HCT116 (cell line): Measurements from ENCODE around the gene LGMN. TPM values are rescaled to one million over a fixed set of nuclear protein-coding genes. Genes with fewer than 3 reads are reported as not detected.

Experiments
- ATAC-seq: fragments of 200-7000 bp; cut with Tn5 transposase; 2 replicates; pipeline ENCODE4 v1.9.1; 2020; ENCODE audit warnings: mild to moderate bottlenecking, moderate library complexity
- BruUV-seq: library from RNA; stranded (reverse); fragments of 400-500 nt; replicated peaks from 2 replicates; lab custom pipeline; 2021; lab: Mats Ljungman, UMichigan
- CTCF ChIA-PET: fragments of 300-600 bp; sonication (Branson Sonifier 250); formaldehyde crosslinking; loops from one replicate; lab custom pipeline; 2021; ENCODE audit warnings: antibody characterized with exemption; lab: Charles Lee
- POLR2A ChIA-PET: fragments of 300-600, 350-600 bp; sonication (Branson Sonifier 250); formaldehyde crosslinking; loops from one replicate; lab custom pipeline; 2021; ENCODE audit warnings: antibody characterized with exemption; lab: Charles Lee
- RAD21 ChIA-PET, 2 experiments: fragments of 300-600 bp; sonication (Branson Sonifier 250); formaldehyde crosslinking; loops; one replicate each; lab custom pipeline; 2023; ENCODE audit warnings: low total read pairs in 2 of 2; ENCODE audit not compliant: uncharacterized antibody in 2 of 2, unreplicated experiment in 2 of 2, low non-redundant PET in 1 of 2; lab: Charles Lee
- DNase-seq: peaks from one replicate; pipeline ENCODE4 v3.0.0-alpha.2; 2010; ENCODE audit warnings: low read depth, low spot score
- H2AFZ ChIP-seq: fragments of 200-600 bp; shearing (Covaris generic), sonication (generic); 2 replicates; pipeline ENCODE4 v1.6.1; 2017; ENCODE audit warnings: low read depth, mixed run types, mixed read lengths, antibody characterized with exemption, low read length; ENCODE audit not compliant: poor library complexity, severe bottlenecking
- H3K27ac ChIP-seq: 2 replicates; pipeline ENCODE4 v1.5.1; 2012; ENCODE audit warnings: low read depth, low read length
- H3K27me3 ChIP-seq: fragments of 200-600 bp; sonication (generic); 2 replicates; pipeline ENCODE4 v1.6.1; 2016; ENCODE audit warnings: mixed run types, low read length, mixed read lengths; ENCODE audit not compliant: insufficient read depth
- H3K36me3 ChIP-seq, 2 experiments: fragments of 200-500 bp in 1 of 2; fragments of 200-600 bp in 1 of 2; sonication (Bioruptor generic) in 1 of 2; sonication (generic) in 1 of 2; 2 replicates each; pipeline versions ENCODE4 v1.5.1 to v1.6.1; 2014 to 2016; ENCODE audit warnings: low read length in 2 of 2, inconsistent platforms in 1 of 2, mixed read lengths in 1 of 2, mixed run types in 1 of 2; ENCODE audit not compliant: insufficient read depth in 2 of 2, control insufficient read depth in 1 of 2
- H3K4me1 ChIP-seq, 2 experiments: fragments of 200-600 bp in 1 of 2; sonication (generic) in 1 of 2; 2 replicates each; pipeline versions ENCODE4 v1.5.1 to v1.6.1; 2012 to 2017; ENCODE audit warnings: low read length in 2 of 2, inconsistent platforms in 1 of 2, mild to moderate bottlenecking in 1 of 2, mixed read lengths in 1 of 2, mixed run types in 1 of 2, moderate library complexity in 1 of 2; ENCODE audit not compliant: insufficient read depth in 2 of 2, control insufficient read depth in 1 of 2
- H3K4me2 ChIP-seq: fragments of 200-600 bp; sonication (generic); 2 replicates; pipeline ENCODE4 v1.6.1; 2017; ENCODE audit warnings: mixed run types, low read length, mixed read lengths
- H3K4me3 ChIP-seq, 2 experiments: fragments of 200-600 bp in 1 of 2; sonication (generic) in 1 of 2; replicated peaks in 1 of 2; 2 replicates each; pipeline ENCODE4 v1.5.1; 2011 to 2016; ENCODE audit warnings: low read length in 2 of 2, control low read depth in 1 of 2, low read depth in 1 of 2, mild to moderate bottlenecking in 1 of 2, mixed read lengths in 1 of 2, mixed run types in 1 of 2
- H3K79me2 ChIP-seq: fragments of 200-600 bp; sonication (generic); 2 replicates; pipeline ENCODE4 v1.6.1; 2017; ENCODE audit warnings: mild to moderate bottlenecking, mixed run types, low read length, moderate library complexity, mixed read lengths; ENCODE audit not compliant: insufficient read depth
- H3K9ac ChIP-seq: fragments of 200-600 bp; sonication (generic); 2 replicates; pipeline ENCODE4 v1.6.1; 2016; ENCODE audit warnings: low read length, mixed read lengths
- H3K9me2 ChIP-seq: fragments of 200-600 bp; sonication (generic), shearing (Covaris generic); 2 replicates; pipeline ENCODE4 v1.6.1; 2017; ENCODE audit warnings: mixed run types, mild to moderate bottlenecking, moderate library complexity; ENCODE audit not compliant: insufficient read depth
- H3K9me3 ChIP-seq, 2 experiments: fragments of 200-500 bp in 1 of 2; fragments of 200-600 bp in 1 of 2; sonication (Bioruptor generic) in 1 of 2; sonication (generic) in 1 of 2; 2 replicates each; pipeline ENCODE4 v1.6.1; 2014 to 2017; ENCODE audit warnings: low read length in 2 of 2, mixed read lengths in 2 of 2, inconsistent platforms in 1 of 2, low read depth in 1 of 2, mild to moderate bottlenecking in 1 of 2, mixed run types in 1 of 2, moderate library complexity in 1 of 2; ENCODE audit not compliant: control insufficient read depth in 1 of 2, insufficient read depth in 1 of 2
- H4K20me1 ChIP-seq: fragments of 200-600 bp; sonication (generic), shearing (Covaris generic); 2 replicates; pipeline ENCODE4 v1.6.1; 2017; ENCODE audit warnings: mixed run types, mild to moderate bottlenecking, moderate library complexity; ENCODE audit not compliant: insufficient read depth
- CEBPB ChIP-seq: IDR thresholded peaks from 2 replicates; pipeline ENCODE4 v1.6.1; 2012; ENCODE audit warnings: low read depth
- CTCF ChIP-seq, 3 experiments: fragments of 200-600 bp in 1 of 3; sonication (generic) in 1 of 3; IDR thresholded peaks in 2 of 3; conservative IDR thresholded peaks in 1 of 3; 2 replicates each; pipeline ENCODE4 v1.5.1; 2012 to 2017; ENCODE audit warnings: low read depth in 2 of 3, low read length in 2 of 3, antibody characterized with exemption in 1 of 3, borderline replicate concordance in 1 of 3, control low read depth in 1 of 3, mild to moderate bottlenecking in 1 of 3, mixed read lengths in 1 of 3, mixed run types in 1 of 3, moderate library complexity in 1 of 3; ENCODE audit not compliant: insufficient read depth in 1 of 3
- FOSL1 ChIP-seq: IDR thresholded peaks from 2 replicates; pipeline ENCODE4 v1.6.1; 2012; ENCODE audit warnings: low read depth
- POLR2AphosphoS5 ChIP-seq: IDR thresholded peaks from 2 replicates; pipeline ENCODE4 v1.6.1; 2011; ENCODE audit warnings: mild to moderate bottlenecking, low read depth, low read length, moderate library complexity
- RAD21 ChIP-seq: IDR thresholded peaks from 2 replicates; pipeline ENCODE4 v1.6.1; 2012; ENCODE audit warnings: low read depth, mild to moderate bottlenecking
- YY1 ChIP-seq: IDR thresholded peaks from 2 replicates; pipeline ENCODE4 v1.6.1; 2011; ENCODE audit warnings: low read length, low read depth, moderate library complexity, mild to moderate bottlenecking; ENCODE audit not compliant: insufficient replicate concordance; ENCODE audit errors: extremely low read depth
- ZNF274 ChIP-seq: fragments of 200-500 bp; sonication (Bioruptor generic); IDR thresholded peaks from 2 replicates; pipeline ENCODE4 v1.6.1; 2014; ENCODE audit warnings: mild to moderate bottlenecking, low read depth, low read length, inconsistent platforms
- intact Hi-C: fragments of 100-400 bp; cut with micrococcal nuclease; formaldehyde crosslinking; loops from 2 replicates; pipeline ENCODE4 v1.10.0; 2022
- total RNA-seq: library from RNA; stranded (reverse); gene quantifications from one replicate; pipeline ENCODE4 v1.2.1, GENCODE V29; 2021; ENCODE audit not compliant: unreplicated experiment

The LGMN gene
- total RNA-seq, 1 experiment from 2014 or later = 44.9 TPM

GRCh38 chr14:92737619-92738188, 10.7 kb downstream of the LGMN start (continued):
- no peak for TF ChIP-seq CTCF (IDR thresholded peaks at IDR 0.05 in 2 of 3, conservative IDR thresholded peaks at IDR 0.05 in 1 of 3; ENCODE audit: borderline replicate concordance in 1 of 3, insufficient read depth in 1 of 3, low read depth in 2 of 3, low read length in 2 of 3)

- no peak overlapping the region for H3K4me2 ChIP-seq
- no peak overlapping the region for H3K9ac ChIP-seq
- TF ChIP-seq ZNF274 = no peak
- TF ChIP-seq POLR2AphosphoS5 = no peak
- no peak for TF ChIP-seq CEBPB
- TF ChIP-seq FOSL1 = no peak
- no peak for TF ChIP-seq RAD21
- TF ChIP-seq YY1 = no peak
- peaks cover 11% of the 10 kb centered on the region; the same call in 1 of the 2 replicates for H3K79me2 ChIP-seq
- ChIA-PET POLR2A (no interaction called here), RAD21 (no interaction called here), CTCF (no interaction called here)
- no peak overlapping the region for H2AFZ ChIP-seq
- H3K27ac ChIP-seq = no peak overlapping the region
- ATAC-seq (no peak), DNase-seq (no peak)
- no peaks in the 10 kb centered on the region for H3K9me2 ChIP-seq
- H3K9me3 ChIP-seq = no peaks in the 10 kb centered on the region
- H3K4me3 ChIP-seq = no peak overlapping the region
- peaks cover 15 to 21% of the 10 kb centered on the region in 2 experiments for H3K4me1 ChIP-seq
- H3K36me3 ChIP-seq = no peaks in the 10 kb centered on the region; a peak in 1 of 4 replicates
- H4K20me1 ChIP-seq = no peaks in the 10 kb centered on the region
- BruUV-seq = no TSS peak
- intact Hi-C loops = no loop called here
- no peaks in the 10 kb centered on the region for H3K27me3 ChIP-seq
Measured at GRCh38 chr14:92737206-92737605, 11.2 kb downstream of the LGMN start.
